GM23338 (cell line): ENCODE results near the gene CAPN9.

Experiments
- EZH2 ChIP-seq: fragments of 200-600 bp; sonication (generic); IDR thresholded peaks from one replicate; pipeline ENCODE4 v1.8.0; 2017; ENCODE audit warnings: antibody characterized with exemption, mild to moderate bottlenecking, low read depth; ENCODE audit not compliant: unreplicated experiment
- EZH2phosphoT487 ChIP-seq: fragments of 200-600 bp; sonication (generic); IDR thresholded peaks from one replicate; pipeline ENCODE4 v1.8.1; 2018; ENCODE audit warnings: antibody characterized with exemption; ENCODE audit not compliant: unreplicated experiment
- POLR2AphosphoS5 ChIP-seq: IDR thresholded peaks from 2 replicates; pipeline ENCODE4 v1.6.1; 2016; ENCODE audit warnings: antibody characterized with exemption, low read depth
- REST ChIP-seq: IDR thresholded peaks from one replicate; pipeline ENCODE4 v1.6.1; 2018; ENCODE audit warnings: antibody characterized with exemption; ENCODE audit not compliant: unreplicated experiment
- TF ChIP-seq, protein P1 (sequence below), 2 experiments: fragments of 200-600 bp in 1 of 2; sonication (generic) in 1 of 2; conservative IDR thresholded peaks; 2 replicates each; pipeline versions ENCODE4 v1.5.1 to v1.6.1; 2016 to 2017; ENCODE audit warnings: antibody characterized with exemption in 2 of 2, low read depth in 2 of 2, mild to moderate bottlenecking in 2 of 2, moderate library complexity in 1 of 2
- TF ChIP-seq, protein P2 (sequence below): IDR thresholded peaks from 2 replicates; pipeline ENCODE4 v1.6.1; 2016; ENCODE audit warnings: antibody characterized with exemption

- TF ChIP-seq, protein P1, sequence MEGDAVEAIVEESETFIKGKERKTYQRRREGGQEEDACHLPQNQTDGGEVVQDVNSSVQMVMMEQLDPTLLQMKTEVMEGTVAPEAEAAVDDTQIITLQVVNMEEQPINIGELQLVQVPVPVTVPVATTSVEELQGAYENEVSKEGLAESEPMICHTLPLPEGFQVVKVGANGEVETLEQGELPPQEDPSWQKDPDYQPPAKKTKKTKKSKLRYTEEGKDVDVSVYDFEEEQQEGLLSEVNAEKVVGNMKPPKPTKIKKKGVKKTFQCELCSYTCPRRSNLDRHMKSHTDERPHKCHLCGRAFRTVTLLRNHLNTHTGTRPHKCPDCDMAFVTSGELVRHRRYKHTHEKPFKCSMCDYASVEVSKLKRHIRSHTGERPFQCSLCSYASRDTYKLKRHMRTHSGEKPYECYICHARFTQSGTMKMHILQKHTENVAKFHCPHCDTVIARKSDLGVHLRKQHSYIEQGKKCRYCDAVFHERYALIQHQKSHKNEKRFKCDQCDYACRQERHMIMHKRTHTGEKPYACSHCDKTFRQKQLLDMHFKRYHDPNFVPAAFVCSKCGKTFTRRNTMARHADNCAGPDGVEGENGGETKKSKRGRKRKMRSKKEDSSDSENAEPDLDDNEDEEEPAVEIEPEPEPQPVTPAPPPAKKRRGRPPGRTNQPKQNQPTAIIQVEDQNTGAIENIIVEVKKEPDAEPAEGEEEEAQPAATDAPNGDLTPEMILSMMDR (conservative IDR thresholded peaks at IDR 0.05; ENCODE audit: low read depth in 2 of 2) = no peak
- no peak for TF ChIP-seq REST
- TF ChIP-seq POLR2AphosphoS5 = no peak
- no peak for TF ChIP-seq EZH2
- TF ChIP-seq EZH2phosphoT487 = no peak
- TF ChIP-seq, protein P2, sequence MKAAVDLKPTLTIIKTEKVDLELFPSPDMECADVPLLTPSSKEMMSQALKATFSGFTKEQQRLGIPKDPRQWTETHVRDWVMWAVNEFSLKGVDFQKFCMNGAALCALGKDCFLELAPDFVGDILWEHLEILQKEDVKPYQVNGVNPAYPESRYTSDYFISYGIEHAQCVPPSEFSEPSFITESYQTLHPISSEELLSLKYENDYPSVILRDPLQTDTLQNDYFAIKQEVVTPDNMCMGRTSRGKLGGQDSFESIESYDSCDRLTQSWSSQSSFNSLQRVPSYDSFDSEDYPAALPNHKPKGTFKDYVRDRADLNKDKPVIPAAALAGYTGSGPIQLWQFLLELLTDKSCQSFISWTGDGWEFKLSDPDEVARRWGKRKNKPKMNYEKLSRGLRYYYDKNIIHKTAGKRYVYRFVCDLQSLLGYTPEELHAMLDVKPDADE = no peak
Measured at GRCh38 chr1:230717251-230717650, 29.9 kb upstream of the CAPN9 start.
